ENCODE results near the gene SEMA3B.

GRCh38 chr3:50276762-50277101 lies 7.8 kb downstream of the SEMA3B start:
- TF ChIP-seq, protein P1, sequence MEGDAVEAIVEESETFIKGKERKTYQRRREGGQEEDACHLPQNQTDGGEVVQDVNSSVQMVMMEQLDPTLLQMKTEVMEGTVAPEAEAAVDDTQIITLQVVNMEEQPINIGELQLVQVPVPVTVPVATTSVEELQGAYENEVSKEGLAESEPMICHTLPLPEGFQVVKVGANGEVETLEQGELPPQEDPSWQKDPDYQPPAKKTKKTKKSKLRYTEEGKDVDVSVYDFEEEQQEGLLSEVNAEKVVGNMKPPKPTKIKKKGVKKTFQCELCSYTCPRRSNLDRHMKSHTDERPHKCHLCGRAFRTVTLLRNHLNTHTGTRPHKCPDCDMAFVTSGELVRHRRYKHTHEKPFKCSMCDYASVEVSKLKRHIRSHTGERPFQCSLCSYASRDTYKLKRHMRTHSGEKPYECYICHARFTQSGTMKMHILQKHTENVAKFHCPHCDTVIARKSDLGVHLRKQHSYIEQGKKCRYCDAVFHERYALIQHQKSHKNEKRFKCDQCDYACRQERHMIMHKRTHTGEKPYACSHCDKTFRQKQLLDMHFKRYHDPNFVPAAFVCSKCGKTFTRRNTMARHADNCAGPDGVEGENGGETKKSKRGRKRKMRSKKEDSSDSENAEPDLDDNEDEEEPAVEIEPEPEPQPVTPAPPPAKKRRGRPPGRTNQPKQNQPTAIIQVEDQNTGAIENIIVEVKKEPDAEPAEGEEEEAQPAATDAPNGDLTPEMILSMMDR (IDR thresholded peaks at IDR 0.05; ENCODE audit: low read length) = no peak
- no peak for TF ChIP-seq EZH2 (optimal IDR thresholded peaks at IDR 0.05; ENCODE audit: low read depth, low read length)
- TF ChIP-seq EZH2phosphoT487 (IDR thresholded peaks at IDR 0.05; ENCODE audit: low read length) = no peak
